Stimulated activated CD4-positive, alpha-beta T cell treated with anti-CD3 and anti-CD28 coated beads, TNF-alpha, amount 100 ng/mL, for 1 hour (primary cell): ENCODE results near the gene TBC1D3G.
"Not testable (repeated sequence)": the region's sequence is repeated elsewhere in the genome, so short reads cannot be mapped to it uniquely, and the experiment has no call there.

Source experiments
- DNase-seq, 3 donors: peaks; one replicate each; pipeline ENCODE4 v3.0.0-alpha.2; 2020; ENCODE audit warnings: low read depth in 3 of 3, low spot score in 1 of 3

TBC1D3G gene

GRCh38 chr17:36323584-36323983, at the start of gene TBC1D3G:
TBC1D3G (plus strand) TSS chr17:36323884; CDS start chr17:36325412, 1,528 bp downstream.
- not testable (repeated sequence) for DNase-seq

GRCh38 chr17:36283256-36283655, 40.4 kb upstream of the TBC1D3G start:
- not testable (repeated sequence) for DNase-seq

DNA sequence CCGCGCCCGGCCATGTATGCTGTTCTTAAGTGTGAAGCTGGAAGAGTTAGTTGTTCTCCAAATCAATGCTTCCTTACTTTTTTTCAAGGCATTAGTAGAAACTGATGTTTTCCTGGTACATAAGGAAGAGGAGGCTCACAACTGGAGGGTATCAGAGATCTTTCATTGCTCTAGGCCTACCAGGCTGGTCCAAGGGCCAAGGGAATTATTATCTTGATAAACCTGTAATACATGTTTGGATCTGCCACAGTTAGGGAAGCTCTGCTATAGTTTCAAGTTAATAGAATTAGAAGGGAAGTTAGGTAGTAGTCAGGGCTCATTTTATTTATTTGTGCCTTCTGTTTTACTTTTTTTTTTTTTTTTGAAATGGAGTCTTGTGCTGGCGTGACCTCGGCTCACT, 39.5 kb upstream of the TBC1D3G start:
- not testable (repeated sequence) for DNase-seq

GRCh38 chr17:36289965-36290612, 33.6 kb upstream of the TBC1D3G start:
- not testable (repeated sequence) for DNase-seq

DNA sequence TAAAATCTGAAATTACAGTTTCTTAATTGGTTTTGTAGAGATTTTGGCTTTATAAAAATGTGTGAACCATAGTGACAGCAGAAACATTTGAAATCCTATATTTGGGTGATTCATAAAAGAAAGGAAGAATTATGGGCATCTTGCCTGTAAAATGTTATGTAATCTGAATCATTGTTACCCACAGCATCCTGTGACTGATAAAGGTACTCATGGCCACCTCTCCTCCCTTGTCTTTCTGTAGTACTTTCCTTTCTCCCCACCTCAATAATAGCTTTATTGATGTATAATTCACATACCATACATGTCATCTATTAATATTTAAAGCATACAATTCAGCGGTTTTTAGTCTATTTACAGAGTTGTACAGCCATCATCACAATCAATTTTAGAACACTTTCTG, 28.5 kb upstream of the TBC1D3G start:
- DNase-seq, result not testable (repeated sequence)

GRCh38 chr17:36315736-36316135, 7.9 kb upstream of the TBC1D3G start:
- not testable (repeated sequence) for DNase-seq

DNA sequence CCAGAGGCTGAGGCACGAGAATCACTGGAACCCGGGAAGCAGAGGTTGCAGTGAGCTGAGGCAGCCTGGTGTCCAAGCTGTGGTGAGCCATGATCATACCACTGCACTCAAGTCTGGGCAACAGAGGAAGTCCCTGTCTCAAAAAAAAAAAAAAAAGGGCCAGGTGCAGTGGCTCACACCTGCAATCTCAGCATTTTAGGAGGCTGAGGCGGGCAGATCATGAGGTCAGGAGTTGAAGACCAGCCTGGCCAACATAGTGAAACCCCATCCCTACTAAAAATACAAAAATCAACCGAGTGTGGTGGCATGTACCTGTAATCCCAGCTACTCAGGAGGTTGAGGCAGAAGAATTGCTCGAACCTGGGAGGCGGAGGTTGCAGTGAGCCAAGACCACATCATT, 38.8 kb downstream of the TBC1D3G start:
- DNase-seq, result not testable (repeated sequence)

GRCh38 chr17:36375938-36376337, 52.3 kb downstream of the TBC1D3G start:
- DNase-seq, result not testable (repeated sequence)
